IPS-18c (cell line): ENCODE results near the gene SLC29A2.

Source experiments
- H3K4me3 ChIP-seq: 2 replicates; pipeline ENCODE4 v1.7.0; 2013; ENCODE audit warnings: low read depth, mild to moderate bottlenecking, low read length, moderate library complexity; ENCODE audit not compliant: insufficient read depth
- H3K9me3 ChIP-seq: one replicate; pipeline ENCODE4 v1.6.1; 2013; ENCODE audit warnings: mild to moderate bottlenecking, low read length, moderate library complexity; ENCODE audit not compliant: control insufficient read depth, insufficient read depth

The SLC29A2 gene

GRCh38 chr11:66315921-66316811 is 55.4 kb downstream of the SLC29A2 start:
- H3K4me3 ChIP-seq: no peak overlapping the region
- H3K9me3 ChIP-seq: no peaks in the 10 kb centered on the region

GRCh38 chr11:66315498-66315885 is 56.1 kb downstream of the SLC29A2 start:
- H3K9me3 ChIP-seq: no peaks in the 10 kb centered on the region

GRCh38 chr11:66314561-66315497 is 56.7 kb downstream of the SLC29A2 start:
- Histone ChIP-seq H3K9me3 (no peaks in the 10 kb centered on the region), H3K4me3 (no peak overlapping the region)

More at GRCh38 chr11:66315498-66315885, 56.1 kb downstream of the SLC29A2 start:
- H3K4me3 ChIP-seq: no peak overlapping the region

GRCh38 chr11:66314186-66314501 is 57.4 kb downstream of the SLC29A2 start:
- no peaks in the 10 kb centered on the region for H3K9me3 ChIP-seq
- H3K4me3 ChIP-seq: no peak overlapping the region

GRCh38 chr11:66313321-66314185 is 58.0 kb downstream of the SLC29A2 start:
- H3K9me3 ChIP-seq: no peaks in the 10 kb centered on the region
- peak overlapping the region; percentile 46 for H3K4me3 ChIP-seq

- H3K4me3 ChIP-seq: peak overlapping the region; percentile 78
Measured at GRCh38 chr11:66312549-66313320, 58.8 kb downstream of the SLC29A2 start.

More at GRCh38 chr11:66312549-66313320, 58.8 kb downstream of the SLC29A2 start:
- H3K9me3 ChIP-seq: no peaks in the 10 kb centered on the region
